HG03139 (cell line): Measurements from ENCODE around the gene PRKCA.

Experiments
- ATAC-seq: cut with Tn5 transposase; IDR thresholded peaks from one replicate; pipeline ENCODE4 v1.9.1; 2021; ENCODE audit not compliant: unreplicated experiment

The PRKCA gene

GRCh38 chr17:66508896-66509844 is 206.8 kb downstream of the PRKCA start:
- no peak for ATAC-seq

GRCh38 chr17:66509926-66510325 is 207.5 kb downstream of the PRKCA start:
- no peak for ATAC-seq

DNA sequence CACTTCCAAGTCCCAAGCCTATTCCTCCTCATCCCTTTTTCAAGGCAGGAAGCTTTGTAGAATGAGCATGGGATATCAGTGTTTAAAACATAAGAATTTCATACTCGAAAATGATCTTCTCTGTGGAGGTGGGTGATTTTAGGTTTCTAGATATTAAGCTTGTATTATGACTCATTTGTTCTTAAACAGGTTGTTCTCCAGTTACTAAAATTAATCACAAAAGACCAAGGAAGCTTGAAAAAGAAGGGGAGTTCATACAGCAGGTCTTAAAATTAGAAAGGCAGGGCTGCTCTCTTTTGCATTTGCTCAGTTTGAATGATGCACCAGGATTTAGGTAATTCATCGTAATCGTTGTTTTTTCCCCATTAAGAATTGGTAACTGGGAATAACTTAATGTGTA is 208.7 kb downstream of the PRKCA start:
- ATAC-seq = no peak

- no peak for ATAC-seq
Observed at GRCh38 chr17:66514227-66514806, 211.9 kb downstream of the PRKCA start.

GRCh38 chr17:66515974-66516373 is 213.6 kb downstream of the PRKCA start:
- ATAC-seq = no peak

GRCh38 chr17:66517336-66518009 is 215.1 kb downstream of the PRKCA start:
- ATAC-seq = no peak

DNA sequence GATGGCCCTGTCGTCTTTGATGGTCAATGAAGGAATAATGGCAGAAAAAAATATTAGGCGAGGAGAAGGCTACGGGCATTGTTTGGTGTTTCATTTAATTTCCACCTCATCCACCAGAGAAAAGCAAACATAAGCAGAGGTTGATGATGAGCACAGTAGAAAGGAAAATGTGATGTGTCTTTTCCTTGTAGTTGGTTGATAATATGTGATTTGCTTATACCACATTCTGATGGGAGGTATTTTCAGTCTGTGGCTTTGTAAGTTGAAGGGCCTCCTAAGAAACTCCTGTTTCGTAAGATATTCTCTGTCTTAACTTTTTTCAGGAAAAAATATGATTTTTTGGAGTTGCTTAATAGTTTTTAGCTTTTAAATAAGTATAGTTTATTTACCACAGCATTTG is 215.7 kb downstream of the PRKCA start:
- ATAC-seq = no peak

- ATAC-seq = no peak
Observed at GRCh38 chr17:66518677-66519076, 216.3 kb downstream of the PRKCA start.

DNA sequence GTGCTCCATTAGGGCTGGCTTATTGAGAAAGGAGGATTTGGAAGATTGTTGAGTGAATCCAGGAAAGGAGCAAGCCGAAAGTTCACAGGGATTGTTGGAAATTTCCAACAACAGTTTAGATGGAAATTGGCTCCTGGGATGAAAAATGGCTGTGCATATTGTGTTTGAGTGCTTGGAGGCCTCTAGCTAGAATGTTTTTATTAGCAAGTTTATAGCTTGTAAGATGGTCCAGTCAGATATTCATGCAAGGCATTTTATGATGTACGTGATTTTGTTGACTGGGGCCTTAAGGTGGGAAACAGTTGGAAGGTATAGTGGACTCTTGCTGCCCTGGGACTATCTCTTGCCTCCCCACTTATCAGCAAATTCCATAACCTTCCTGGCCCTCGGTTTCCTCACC is 216.7 kb downstream of the PRKCA start:
- no peak for ATAC-seq

- no peak for ATAC-seq
Observed at GRCh38 chr17:66520999-66521398, 218.6 kb downstream of the PRKCA start.

DNA sequence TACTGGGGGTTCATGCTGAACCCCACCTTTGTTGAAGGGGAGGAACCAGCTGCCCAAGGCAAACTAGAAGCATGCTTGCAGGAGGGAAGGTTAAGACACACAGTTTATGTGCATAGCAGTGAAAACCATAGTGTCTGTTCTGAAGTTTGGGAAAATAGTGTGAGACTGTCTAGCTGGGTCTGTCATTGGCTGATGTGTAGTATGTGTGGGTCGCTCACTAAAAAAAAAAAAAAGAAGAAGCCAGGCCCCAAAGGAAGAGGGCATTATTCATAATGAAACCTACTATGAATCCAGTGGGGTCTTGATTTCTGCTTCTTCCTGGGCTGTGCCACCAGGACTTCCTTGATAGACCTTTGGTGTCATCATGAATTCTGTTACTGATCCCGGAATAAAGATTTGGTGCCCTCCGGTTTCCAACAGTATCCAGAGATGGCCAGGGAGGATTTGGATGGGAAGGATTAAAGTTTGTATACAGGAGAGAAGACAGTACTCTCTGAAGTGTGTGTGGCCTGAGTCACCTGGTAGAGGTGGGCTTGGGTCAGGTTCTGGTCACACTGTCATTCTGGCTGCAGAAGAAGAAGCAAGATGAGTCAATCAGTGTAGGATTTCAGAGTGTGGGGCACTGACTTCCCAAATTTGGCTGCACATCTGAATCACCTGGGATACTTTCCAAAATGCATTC is 220.3 kb downstream of the PRKCA start:
- ATAC-seq = no peak

DNA sequence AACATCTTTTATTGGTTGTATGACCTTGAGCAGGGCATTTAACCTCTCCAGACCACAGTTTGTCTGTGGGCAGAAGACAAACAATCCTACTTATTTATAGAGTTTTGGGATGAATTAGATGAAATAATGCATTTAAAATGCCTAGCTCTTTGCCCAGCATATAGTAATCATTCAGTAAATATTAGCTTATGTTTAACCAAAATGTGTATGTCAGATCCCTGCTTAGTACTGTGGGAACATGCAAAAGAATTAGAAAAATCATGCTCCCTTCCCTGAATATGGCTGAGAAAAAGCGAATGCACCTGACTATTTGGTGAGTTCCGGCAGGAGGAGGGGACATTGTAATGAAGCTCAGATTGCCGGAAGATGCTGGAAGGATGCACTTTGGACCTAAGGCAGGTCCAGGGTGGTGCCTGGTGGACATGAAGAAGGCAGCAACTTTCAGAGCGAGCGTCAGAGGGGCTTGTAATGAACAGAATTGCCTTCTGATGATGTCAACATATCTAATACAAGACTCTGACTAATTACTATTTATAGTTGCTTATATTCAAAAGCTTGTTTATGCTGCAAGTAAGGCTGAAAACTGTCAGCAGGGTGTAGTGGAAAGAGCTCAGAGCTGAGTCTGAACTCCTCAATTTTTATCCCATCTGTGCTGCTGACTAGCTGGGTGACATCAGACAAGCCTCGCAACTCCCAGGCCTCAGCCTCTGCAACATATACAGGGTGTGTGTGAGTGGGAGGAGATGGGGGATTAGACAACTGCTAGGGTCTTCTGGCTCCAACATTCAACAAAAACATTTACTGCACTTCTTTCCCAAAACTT is 221.2 kb downstream of the PRKCA start:
- ATAC-seq = no peak

GRCh38 chr17:66524877-66525276 is 222.5 kb downstream of the PRKCA start:
- no peak for ATAC-seq

- no peak for ATAC-seq
Observed at GRCh38 chr17:66525338-66525737, 222.9 kb downstream of the PRKCA start.

DNA sequence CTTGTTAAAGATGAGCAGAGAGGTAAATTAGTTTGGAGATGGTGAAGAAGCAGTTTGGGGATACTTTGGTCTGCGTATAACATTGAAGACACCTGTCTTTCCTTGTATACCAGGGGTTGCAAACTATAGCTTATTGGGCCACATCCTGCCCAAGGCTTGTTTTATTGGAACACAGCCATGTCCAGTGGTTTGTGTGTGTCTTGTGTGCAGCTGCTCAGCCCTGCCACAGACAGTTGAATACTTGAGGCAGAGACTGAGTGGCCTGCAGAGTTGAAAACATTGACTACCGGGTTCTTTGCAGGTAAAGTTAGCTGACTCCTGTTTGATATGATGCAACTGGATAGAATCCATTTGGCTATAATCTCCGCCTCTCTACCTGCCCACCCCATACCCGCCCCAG is 224.4 kb downstream of the PRKCA start:
- no peak for ATAC-seq

DNA sequence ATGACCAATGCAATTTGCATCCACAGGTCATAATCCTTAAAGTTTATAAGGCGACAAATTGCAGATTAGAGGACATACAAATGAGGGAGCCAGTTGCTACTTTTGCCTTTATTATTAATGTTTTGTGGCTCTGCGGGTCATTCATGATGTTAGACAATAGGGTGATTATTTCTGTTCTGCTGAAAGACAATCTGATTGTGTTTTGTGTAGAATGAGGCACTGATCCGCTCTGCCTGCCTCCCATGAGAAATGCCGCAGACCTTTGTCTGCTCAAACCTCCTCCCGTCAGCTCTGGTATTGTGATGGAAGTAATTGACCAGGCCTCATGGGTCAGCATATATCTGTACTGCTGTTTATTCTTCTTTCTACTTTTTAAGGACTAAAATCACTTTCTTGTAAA is 224.9 kb downstream of the PRKCA start:
- ATAC-seq = no peak

DNA sequence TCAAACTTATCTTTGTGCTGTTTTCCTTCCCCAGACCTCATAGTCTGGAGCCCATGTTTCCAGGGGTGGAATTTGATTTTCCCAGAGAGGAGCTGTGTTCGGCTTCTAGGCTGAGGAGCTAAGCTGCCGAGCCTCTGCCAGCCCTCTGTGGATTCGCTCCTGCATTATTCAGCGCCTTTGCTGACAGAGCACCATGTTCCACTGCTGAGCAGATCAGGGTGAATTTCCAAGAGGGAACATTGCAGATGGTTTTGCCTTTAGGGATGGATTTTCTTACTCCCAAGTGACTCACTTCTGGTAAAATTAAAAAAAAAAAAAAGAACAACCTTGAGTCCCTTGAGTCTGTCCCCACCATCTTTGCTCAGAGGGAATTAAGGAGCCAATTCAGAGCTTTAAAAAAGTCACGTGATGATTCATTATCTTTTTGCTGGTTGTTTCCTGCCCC is 229.5 kb downstream of the PRKCA start:
- ATAC-seq = no peak

DNA sequence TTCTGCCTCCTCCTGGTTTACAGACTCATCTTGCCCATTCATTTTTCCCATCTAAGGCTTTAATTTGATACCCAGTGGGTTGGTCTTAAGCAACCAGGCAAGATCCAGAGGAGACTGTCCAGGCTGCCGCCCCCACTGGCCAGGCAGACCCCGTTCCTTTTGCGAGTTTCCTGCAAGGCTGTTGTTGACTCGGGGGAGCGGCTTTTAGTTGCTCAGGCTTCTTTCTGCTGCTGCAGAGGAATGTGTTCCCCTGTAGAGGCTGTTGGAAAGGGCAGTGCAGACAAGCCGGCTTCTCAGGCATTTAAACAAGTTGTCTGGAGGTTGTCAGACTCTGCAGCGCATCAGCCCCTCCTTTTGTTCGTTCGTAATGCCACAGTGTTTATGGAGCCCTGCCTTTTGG is 231.2 kb downstream of the PRKCA start:
- no peak for ATAC-seq

- no peak for ATAC-seq
Observed at GRCh38 chr17:66533986-66534385, 231.6 kb downstream of the PRKCA start.

DNA sequence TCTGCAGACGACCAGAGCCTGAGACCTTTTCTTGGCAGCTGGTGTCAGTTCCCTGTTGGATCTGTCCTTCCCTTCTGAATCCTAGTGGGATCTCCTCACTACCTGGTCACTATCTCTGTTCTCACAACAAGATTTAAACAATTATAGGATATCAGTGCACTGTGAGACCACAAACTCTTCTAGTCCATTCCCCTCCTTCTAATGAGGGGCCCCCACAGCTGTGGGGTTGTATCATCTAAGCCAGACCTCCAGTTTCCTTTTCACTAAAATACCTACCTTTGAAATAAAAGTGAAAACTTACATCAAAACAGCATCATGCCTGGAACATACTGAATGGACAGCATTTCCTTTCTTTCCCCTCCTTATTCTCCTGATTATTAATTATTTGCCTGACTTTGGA is 233.2 kb downstream of the PRKCA start:
- ATAC-seq = no peak
